Suprapubic skin (tissue), 3 donors: ENCODE results near the gene CSGALNACT2.

ENCODE experiments used
- CTCF ChIP-seq, 2 donors: fragments of 200-600 bp in 1 of 2; fragments of 450-650 bp in 1 of 2; sonication (generic) in 1 of 2; IDR thresholded peaks; one replicate each; pipeline ENCODE4 v1.5.1; 2016 to 2019; ENCODE audit warnings: antibody characterized with exemption in 2 of 2, mild to moderate bottlenecking in 1 of 2, moderate library complexity in 1 of 2
- EP300 ChIP-seq: sonication (generic); formaldehyde crosslinking; IDR thresholded peaks from one replicate; pipeline ENCODE4 v1.6.1; 2017; ENCODE audit warnings: antibody characterized with exemption

DNA sequence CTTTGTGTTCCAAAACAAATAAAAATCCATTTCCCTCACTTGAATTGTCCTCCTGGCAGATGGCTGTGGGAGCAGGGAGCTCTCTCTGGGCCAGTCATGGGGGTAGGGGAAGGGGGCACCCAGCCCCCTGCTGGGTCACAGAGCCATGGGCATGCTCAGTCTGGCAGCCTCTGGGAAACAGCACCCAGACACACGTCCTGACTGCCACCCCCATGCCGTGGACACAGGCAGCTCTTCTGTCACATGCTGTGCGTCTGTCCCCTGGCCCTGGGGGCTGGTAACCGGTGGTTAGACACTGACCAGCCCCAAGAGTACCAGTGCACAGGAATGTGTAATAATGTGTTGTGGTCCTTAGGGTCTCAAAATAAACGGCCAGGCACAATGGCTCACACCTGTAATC, 81.6 kb downstream of the CSGALNACT2 start:
- TF ChIP-seq CTCF (IDR thresholded peaks at IDR 0.05) (no peak), EP300 (no peak)
